Calu3 (cell line): ENCODE data around the gene FOXK1. TPM values are rescaled to one million over a fixed set of nuclear protein-coding genes. Genes with fewer than 3 reads are reported as not detected.

Source experiments
- BruUV-seq: library from RNA; stranded (reverse); fragments of 400-500 nt; replicated peaks from 2 replicates; lab custom pipeline; 2021; lab: Mats Ljungman, UMichigan
- CTCF ChIA-PET: fragments of 300-600 bp; sonication (Branson Sonifier 250); formaldehyde crosslinking; loops from one replicate; lab custom pipeline; 2022; ENCODE audit warnings: antibody characterized with exemption; lab: Charles Lee
- DNase-seq: peaks from one replicate; pipeline ENCODE4 v3.0.0; 2022
- H3K27ac Mint-ChIP-seq: one replicate; pipeline ENCODE4 v1.8.0; 2022; ENCODE audit warnings: mixed read lengths; ENCODE audit not compliant: unreplicated experiment
- H3K27me3 Mint-ChIP-seq: one replicate; pipeline ENCODE4 v1.8.0; 2022; ENCODE audit warnings: mixed read lengths; ENCODE audit not compliant: unreplicated experiment
- H3K36me3 Mint-ChIP-seq: one replicate; pipeline ENCODE4 v1.8.0; 2022; ENCODE audit warnings: mild to moderate bottlenecking, moderate library complexity, mixed read lengths; ENCODE audit not compliant: insufficient read depth, unreplicated experiment
- H3K4me1 Mint-ChIP-seq: one replicate; pipeline ENCODE4 v1.8.0; 2022; ENCODE audit warnings: mild to moderate bottlenecking, low read depth, mixed read lengths; ENCODE audit not compliant: unreplicated experiment
- H3K4me3 Mint-ChIP-seq: one replicate; pipeline ENCODE4 v1.8.0; 2022; ENCODE audit warnings: mild to moderate bottlenecking, low read depth, moderate library complexity, mixed read lengths; ENCODE audit not compliant: unreplicated experiment
- H3K9me3 Mint-ChIP-seq: one replicate; pipeline ENCODE4 v1.8.0; 2022; ENCODE audit warnings: low read depth, mixed read lengths; ENCODE audit not compliant: unreplicated experiment
- intact Hi-C: fragments of 100-400 bp; cut with micrococcal nuclease; formaldehyde crosslinking; loops from one replicate; pipeline ENCODE4 v1.10.0; 2022; ENCODE audit not compliant: unreplicated experiment
- total RNA-seq: library from RNA; stranded (reverse); gene quantifications from 2 replicates; pipeline ENCODE4 v1.2.3, GENCODE V29; 2022
- TF ChIP-seq, protein P1 (sequence below): fragments of 200-600 bp; IDR thresholded peaks from one replicate; pipeline ENCODE4 v1.8.0; 2022; ENCODE audit warnings: antibody characterized with exemption; ENCODE audit not compliant: unreplicated experiment

The FOXK1 gene
- total RNA-seq, 1 experiment from 2014 or later = 65.9 TPM

DNA sequence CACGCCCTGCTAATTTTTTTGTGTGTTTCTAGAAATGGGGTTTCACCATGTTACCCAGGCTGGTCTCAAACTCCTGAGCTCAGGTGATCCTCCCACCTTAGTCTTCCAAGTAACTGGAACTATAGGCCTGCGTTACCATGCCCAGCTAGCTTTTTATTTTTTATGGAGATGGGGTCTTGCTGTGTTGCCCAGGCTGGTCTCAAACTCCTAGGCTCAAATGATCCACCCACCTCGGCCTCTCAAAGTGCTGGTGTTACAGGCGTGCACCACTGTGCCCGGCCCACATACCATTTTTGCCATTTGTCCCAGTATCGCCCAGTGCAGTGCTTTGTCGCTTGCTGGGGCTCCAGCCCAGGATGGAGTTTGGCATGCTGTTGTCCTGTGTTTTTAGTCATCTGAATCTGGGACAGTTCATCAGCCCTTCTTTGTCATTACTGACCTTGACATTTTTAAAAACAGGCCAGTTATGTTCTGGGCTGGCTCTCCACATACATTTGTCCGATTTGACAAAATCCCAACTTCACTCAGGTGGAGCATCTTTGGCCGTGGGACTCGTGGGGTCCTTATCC lies 16.7 kb downstream of the FOXK1 start:
- intact Hi-C loops = no loop called here
- Mint-ChIP-seq H3K27ac (no peak overlapping the region), H3K4me1 (peaks cover 7% of the 10 kb centered on the region), H3K27me3 (no peaks in the 10 kb centered on the region), H3K36me3 (peaks cover 4% of the 10 kb centered on the region), H3K4me3 (no peak overlapping the region), H3K9me3 (no peaks in the 10 kb centered on the region)
- no peak for DNase-seq
- TF ChIP-seq, protein P1, sequence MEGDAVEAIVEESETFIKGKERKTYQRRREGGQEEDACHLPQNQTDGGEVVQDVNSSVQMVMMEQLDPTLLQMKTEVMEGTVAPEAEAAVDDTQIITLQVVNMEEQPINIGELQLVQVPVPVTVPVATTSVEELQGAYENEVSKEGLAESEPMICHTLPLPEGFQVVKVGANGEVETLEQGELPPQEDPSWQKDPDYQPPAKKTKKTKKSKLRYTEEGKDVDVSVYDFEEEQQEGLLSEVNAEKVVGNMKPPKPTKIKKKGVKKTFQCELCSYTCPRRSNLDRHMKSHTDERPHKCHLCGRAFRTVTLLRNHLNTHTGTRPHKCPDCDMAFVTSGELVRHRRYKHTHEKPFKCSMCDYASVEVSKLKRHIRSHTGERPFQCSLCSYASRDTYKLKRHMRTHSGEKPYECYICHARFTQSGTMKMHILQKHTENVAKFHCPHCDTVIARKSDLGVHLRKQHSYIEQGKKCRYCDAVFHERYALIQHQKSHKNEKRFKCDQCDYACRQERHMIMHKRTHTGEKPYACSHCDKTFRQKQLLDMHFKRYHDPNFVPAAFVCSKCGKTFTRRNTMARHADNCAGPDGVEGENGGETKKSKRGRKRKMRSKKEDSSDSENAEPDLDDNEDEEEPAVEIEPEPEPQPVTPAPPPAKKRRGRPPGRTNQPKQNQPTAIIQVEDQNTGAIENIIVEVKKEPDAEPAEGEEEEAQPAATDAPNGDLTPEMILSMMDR = no peak
- CTCF ChIA-PET = no interaction called here
- BruUV-seq = no TSS peak

DNA sequence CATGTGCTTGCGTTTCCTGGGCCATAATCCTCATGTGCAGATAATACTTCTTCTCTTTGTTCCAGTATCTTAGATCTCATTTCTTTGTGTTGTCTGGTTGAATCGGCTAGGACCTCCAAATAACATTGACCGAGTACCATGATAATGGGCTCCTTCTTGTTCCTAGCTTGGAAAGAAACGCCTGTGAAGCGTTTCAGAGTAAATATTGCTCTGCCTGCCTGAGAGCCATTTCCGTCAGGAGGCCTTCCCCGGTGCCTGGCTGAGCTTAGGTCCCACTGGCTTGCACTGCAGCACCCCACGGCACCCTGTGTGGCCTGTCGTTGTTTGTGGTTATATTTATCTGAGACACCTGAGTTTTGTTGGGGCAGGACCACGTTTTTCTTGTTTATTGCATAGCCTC lies 17.7 kb downstream of the FOXK1 start:
- intact Hi-C loops = no loop called here
- no TSS peak for BruUV-seq
- CTCF ChIA-PET = interaction anchor here (0.7 kb wide), 1 partner anchor 1399 kb away, joined by 5 read pairs; no protein-coding TSS in a partner anchor
- no peak overlapping the region for H3K4me3 Mint-ChIP-seq
- no peaks in the 10 kb centered on the region for H3K9me3 Mint-ChIP-seq
- no peak overlapping the region for H3K27ac Mint-ChIP-seq
- DNase-seq = no peak
- TF ChIP-seq, protein P1 = no peak
- no peaks in the 10 kb centered on the region for H3K27me3 Mint-ChIP-seq
- peaks cover 4% of the 10 kb centered on the region for H3K36me3 Mint-ChIP-seq
- H3K4me1 Mint-ChIP-seq = peaks cover 7% of the 10 kb centered on the region

DNA sequence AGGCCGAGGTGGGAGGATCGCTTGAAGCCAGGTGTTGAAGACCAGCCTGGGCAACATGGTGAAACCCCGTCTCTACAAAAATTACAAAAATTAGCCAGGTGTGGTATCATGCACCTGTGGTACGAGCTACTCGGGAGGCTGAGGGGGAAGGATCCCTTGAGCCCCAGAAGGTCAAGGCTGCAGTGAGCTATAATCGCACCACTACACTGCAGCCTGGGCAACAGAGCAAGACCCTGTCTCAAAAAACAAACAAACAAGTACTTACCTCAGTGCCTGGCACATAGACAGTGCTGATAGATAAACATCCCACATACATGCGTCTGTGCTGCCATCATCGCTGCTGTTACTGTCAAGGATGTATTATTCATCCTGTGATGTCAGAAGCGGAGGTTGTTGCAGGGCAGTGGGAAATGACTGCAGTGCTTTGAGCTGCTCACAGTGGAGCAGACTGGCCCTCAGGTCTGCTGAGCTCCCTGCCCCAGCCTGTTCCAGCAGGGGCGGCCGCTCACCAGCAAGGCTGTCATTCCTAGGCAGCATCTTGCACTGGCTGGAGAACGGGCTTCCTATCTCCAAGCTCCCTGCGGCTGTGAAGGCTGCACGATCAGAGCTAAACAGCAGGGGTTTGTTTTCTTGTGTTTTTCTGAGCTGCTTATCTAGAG lies 18.6 kb downstream of the FOXK1 start:
- no TSS peak for BruUV-seq
- no peaks in the 10 kb centered on the region for H3K9me3 Mint-ChIP-seq
- peaks cover 7% of the 10 kb centered on the region for H3K4me1 Mint-ChIP-seq
- TF ChIP-seq, protein P1 = no peak
- peaks cover 4% of the 10 kb centered on the region for H3K36me3 Mint-ChIP-seq
- CTCF ChIA-PET = interaction anchor here (1.1 kb wide), 1 partner anchor 18 kb away, joined by 3 read pairs; no protein-coding TSS in a partner anchor
- no peak overlapping the region for H3K27ac Mint-ChIP-seq
- H3K4me3 Mint-ChIP-seq = no peak overlapping the region
- no peaks in the 10 kb centered on the region for H3K27me3 Mint-ChIP-seq
- DNase-seq = no peak
- intact Hi-C loops = no loop called here

- H3K4me3 Mint-ChIP-seq = no peak overlapping the region
- no peak overlapping the region for H3K27ac Mint-ChIP-seq
- H3K36me3 Mint-ChIP-seq = peaks cover 4% of the 10 kb centered on the region
- CTCF ChIA-PET = no interaction called here
- peaks cover 7% of the 10 kb centered on the region for H3K4me1 Mint-ChIP-seq
- TF ChIP-seq, protein P1 = no peak
- no TSS peak for BruUV-seq
- no peaks in the 10 kb centered on the region for H3K27me3 Mint-ChIP-seq
- no peaks in the 10 kb centered on the region for H3K9me3 Mint-ChIP-seq
- DNase-seq = no peak
- intact Hi-C loops = no loop called here
Observed at GRCh38 chr7:4702961-4703512, 20.9 kb downstream of the FOXK1 start.
